ENCODE data around the gene ZRANB1.

The ZRANB1 gene

DNA sequence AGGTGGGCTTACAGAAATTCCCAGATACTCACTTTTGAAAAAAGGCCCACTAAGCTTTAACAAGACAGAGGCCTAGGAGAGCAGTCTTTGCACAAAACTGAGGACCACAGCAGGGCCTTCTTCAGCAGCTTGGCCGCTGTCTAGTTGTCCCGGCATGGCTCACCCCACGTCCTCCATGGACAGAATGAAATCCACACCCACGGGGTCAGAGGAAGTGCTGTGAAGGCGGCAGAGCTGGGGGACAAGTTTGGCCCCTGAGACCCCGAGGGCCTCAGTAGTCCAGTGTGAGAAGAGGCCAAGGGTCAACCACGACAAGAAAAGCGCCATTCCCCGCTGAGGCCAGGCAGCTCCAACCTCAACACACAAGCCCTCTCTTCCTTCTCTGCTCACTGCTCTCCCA lies 78.9 kb downstream of the ZRANB1 start:
- TF ChIP-seq, protein P1, sequence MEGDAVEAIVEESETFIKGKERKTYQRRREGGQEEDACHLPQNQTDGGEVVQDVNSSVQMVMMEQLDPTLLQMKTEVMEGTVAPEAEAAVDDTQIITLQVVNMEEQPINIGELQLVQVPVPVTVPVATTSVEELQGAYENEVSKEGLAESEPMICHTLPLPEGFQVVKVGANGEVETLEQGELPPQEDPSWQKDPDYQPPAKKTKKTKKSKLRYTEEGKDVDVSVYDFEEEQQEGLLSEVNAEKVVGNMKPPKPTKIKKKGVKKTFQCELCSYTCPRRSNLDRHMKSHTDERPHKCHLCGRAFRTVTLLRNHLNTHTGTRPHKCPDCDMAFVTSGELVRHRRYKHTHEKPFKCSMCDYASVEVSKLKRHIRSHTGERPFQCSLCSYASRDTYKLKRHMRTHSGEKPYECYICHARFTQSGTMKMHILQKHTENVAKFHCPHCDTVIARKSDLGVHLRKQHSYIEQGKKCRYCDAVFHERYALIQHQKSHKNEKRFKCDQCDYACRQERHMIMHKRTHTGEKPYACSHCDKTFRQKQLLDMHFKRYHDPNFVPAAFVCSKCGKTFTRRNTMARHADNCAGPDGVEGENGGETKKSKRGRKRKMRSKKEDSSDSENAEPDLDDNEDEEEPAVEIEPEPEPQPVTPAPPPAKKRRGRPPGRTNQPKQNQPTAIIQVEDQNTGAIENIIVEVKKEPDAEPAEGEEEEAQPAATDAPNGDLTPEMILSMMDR (IDR thresholded peaks at IDR 0.05; ENCODE audit: extremely low read depth, insufficient read depth, missing control alignments) = no peak
- no peak for DNase-seq (ENCODE audit: low spot score)
- in situ Hi-C loops (cut with MboI; ENCODE audit: low pct_unique_long_range_greater_than_20kb, low sequenced_read_pairs, unreplicated experiment) = no loop called here

DNA sequence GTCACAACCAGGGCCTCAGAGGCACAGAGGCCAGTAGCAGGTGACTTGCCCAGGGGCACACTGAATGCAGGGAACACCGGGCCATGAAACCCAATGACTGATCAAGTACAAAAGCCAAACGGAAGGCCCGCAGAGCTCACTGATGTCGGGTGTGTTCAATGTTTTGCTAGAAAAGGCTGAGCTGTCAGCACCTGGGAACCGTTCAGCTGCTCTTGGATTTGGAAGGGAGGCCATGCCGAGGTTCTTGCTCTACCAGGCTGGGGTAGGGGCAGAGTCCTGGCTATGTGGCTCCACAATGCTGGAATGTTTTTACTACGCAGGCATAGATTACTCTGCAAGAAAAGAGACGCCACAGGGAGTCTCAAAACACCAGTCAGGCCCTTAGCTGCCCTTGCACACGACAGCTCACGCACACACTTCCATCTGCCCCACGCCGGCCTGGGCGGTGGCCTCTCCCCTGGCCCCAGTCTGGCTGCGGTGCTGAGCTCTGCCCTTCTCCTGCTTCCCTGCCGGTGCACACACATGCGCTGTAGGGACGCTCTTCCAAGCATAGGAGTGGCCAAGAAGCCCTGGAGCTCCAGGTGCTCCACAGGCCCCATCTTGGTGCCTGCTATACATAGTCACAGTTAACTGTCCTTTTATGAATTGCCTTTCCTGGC lies 79.9 kb downstream of the ZRANB1 start:
- TF ChIP-seq, protein P1 (IDR thresholded peaks at IDR 0.05; ENCODE audit: extremely low read depth, insufficient read depth, missing control alignments) = no peak
- DNase-seq (ENCODE audit: low spot score) = no peak
- in situ Hi-C loops (cut with MboI; ENCODE audit: low pct_unique_long_range_greater_than_20kb, low sequenced_read_pairs, unreplicated experiment) = no loop called here

DNA sequence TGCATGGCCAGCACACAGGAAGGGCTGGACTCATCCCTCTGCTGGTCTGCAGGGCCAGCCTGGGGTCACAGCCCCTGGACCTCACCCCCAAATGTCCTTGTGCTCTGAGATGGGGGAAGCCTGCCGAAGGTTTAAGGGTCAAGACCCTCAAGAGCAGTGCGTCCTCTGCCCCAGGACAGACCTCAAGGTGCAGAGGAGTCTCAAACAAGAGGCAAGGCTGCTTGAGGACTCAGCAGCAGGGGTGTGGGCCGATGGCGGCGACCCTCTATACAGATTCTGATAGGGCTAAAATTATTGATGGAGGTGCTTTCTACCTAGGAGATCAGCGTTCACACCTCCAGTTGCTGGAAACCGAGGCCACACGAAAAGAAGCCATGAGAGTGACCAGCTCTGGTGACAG lies 80.7 kb downstream of the ZRANB1 start:
- in situ Hi-C loops (cut with MboI; ENCODE audit: low pct_unique_long_range_greater_than_20kb, low sequenced_read_pairs, unreplicated experiment) = no loop called here
- DNase-seq (ENCODE audit: low spot score) = no peak
- TF ChIP-seq, protein P1 (IDR thresholded peaks at IDR 0.05; ENCODE audit: extremely low read depth, insufficient read depth, missing control alignments) = no peak

DNA sequence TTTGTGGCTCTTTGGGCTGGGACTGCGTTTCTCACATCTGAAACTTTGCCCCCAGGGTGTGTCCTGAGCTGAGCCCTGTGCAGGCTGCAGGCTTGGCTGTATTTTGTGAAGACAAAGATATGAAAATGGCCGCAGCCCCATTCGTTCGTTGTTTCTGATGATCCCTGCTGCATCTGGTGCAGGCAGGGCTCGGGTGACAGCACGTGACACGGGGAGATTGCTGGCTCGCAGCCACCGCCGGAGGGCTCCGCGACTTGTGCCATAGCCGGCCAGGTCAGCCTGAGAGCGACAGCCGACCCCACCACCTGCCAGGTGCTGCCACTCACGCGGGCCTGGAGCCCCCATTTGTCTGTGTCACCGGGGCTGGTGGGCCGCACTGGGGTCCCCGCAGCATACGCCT lies 81.3 kb downstream of the ZRANB1 start:
- TF ChIP-seq, protein P1 (IDR thresholded peaks at IDR 0.05; ENCODE audit: extremely low read depth, insufficient read depth, missing control alignments) = no peak
- no peak for DNase-seq (ENCODE audit: low spot score)
- in situ Hi-C loops (cut with MboI; ENCODE audit: low pct_unique_long_range_greater_than_20kb, low sequenced_read_pairs, unreplicated experiment) = no loop called here

DNA sequence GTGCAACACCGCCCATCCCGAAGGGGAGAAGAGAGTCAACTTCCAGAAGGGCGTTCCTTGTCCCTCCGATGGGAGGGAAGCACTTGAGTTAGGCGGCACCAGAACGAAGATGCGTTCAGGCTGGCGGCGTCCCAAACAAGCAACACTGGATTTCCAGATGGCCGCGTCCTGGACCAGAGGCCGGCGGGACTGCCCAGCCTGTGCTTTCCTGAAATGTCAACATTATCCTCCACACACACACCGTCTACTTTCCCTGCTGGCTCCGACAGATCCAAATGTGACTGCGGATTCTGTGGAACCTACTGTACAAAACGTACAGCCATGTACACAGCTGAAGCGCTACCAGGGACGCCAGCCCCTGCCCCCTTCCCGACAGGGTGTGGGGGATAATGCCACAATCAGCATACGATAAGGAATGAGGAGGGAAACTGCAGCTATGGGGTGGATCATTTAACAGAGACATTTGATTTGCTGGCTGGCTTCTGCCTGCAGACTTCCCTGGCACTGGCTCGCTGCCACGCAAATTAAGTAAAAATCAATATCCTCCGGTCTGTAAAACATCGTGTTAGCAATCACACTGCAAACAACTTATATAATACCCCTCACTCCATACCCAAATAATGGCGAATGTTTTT lies 82.1 kb downstream of the ZRANB1 start:
- peak; percentile 15 for DNase-seq (ENCODE audit: low spot score)
- TF ChIP-seq, protein P1 (IDR thresholded peaks at IDR 0.05; ENCODE audit: extremely low read depth, insufficient read depth, missing control alignments) = no peak
- in situ Hi-C loops (cut with MboI; ENCODE audit: low pct_unique_long_range_greater_than_20kb, low sequenced_read_pairs, unreplicated experiment) = no loop called here

DNA sequence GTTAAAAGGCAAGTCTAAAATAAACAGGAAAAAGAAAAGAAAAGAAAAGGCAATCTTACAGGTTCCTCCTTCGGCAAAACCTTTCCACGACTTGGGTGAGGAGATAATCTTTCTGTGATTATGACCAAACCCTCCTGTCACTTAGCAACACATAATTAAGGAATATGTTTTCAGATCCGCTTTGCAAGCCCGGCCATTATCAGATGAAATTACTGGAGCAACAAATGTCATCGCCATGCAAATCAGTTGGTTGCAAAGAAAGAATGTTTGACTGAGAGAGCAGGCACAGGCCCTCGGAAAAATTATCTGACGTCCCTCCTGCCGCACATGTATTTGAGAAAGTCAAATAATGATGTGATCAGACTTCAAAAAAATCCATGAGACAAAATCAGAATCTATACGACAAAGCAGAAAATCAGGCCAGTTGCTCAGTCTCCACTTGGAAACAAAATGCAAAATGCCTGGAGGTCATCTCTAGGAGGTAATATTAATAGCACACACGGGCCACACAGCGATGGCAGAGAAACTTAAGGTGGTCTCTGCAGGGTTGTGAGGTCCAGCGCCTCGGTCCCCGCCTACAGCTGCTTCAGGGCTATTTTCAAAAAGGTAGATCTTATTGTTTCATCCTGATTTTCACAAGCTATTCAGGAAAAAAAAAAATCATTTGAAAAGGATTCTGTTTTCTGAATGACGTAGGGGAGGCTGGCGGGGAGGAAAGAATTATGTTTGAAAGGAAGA lies 82.7 kb downstream of the ZRANB1 start:
- in situ Hi-C loops (cut with MboI; ENCODE audit: low pct_unique_long_range_greater_than_20kb, low sequenced_read_pairs, unreplicated experiment) = no loop called here

More for the DNA sequence above, 82.7 kb downstream of the ZRANB1 start:
- TF ChIP-seq, protein P1 (IDR thresholded peaks at IDR 0.05; ENCODE audit: extremely low read depth, insufficient read depth, missing control alignments) = no peak
- no peak for DNase-seq (ENCODE audit: low spot score)

Data from GM13977 (cell line).